Measurements from ENCODE around the gene KCNJ15. TPM values are rescaled to one million over a fixed set of nuclear protein-coding genes. Genes with fewer than 3 reads are reported as not detected.

KCNJ15 gene
- total and polyA plus RNA-seq, 2 of the 8 experiments (the other 6 are each of a cell fraction or from before 2014, with no cell fraction given) = under 0.01 TPM; not detected in 1

DNA sequence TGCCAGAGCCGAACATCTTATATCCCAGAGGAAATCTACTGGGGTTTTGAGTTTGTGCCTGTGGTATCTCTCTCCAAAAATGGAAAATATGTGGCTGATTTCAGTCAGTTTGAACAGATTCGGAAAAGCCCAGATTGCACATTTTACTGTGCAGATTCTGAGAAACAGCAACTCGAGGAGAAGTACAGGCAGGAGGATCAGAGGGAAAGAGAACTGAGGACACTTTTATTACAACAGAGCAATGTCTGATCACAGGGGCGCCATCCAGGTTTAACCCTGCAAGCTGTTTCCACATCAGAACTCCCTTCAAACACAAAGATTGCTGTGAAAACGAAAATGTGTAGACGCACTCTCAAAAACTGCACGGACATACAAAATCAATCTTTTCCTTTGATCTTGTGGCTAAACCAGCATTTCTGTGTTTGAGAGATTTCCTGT, 43.4 kb downstream of the KCNJ15 start (continued):
- TF ChIP-seq POLR2A (IDR thresholded peaks at IDR 0.05; ENCODE audit: control extremely low read depth in 1 of 2, low read depth in 2 of 2, low read length in 2 of 2) = no peak

All from H1 (cell line).